Measurements from ENCODE around the gene TMEM54.
A peak's percentile ranks its signal among the peaks of the same experiment; 100 is the strongest.

DNA sequence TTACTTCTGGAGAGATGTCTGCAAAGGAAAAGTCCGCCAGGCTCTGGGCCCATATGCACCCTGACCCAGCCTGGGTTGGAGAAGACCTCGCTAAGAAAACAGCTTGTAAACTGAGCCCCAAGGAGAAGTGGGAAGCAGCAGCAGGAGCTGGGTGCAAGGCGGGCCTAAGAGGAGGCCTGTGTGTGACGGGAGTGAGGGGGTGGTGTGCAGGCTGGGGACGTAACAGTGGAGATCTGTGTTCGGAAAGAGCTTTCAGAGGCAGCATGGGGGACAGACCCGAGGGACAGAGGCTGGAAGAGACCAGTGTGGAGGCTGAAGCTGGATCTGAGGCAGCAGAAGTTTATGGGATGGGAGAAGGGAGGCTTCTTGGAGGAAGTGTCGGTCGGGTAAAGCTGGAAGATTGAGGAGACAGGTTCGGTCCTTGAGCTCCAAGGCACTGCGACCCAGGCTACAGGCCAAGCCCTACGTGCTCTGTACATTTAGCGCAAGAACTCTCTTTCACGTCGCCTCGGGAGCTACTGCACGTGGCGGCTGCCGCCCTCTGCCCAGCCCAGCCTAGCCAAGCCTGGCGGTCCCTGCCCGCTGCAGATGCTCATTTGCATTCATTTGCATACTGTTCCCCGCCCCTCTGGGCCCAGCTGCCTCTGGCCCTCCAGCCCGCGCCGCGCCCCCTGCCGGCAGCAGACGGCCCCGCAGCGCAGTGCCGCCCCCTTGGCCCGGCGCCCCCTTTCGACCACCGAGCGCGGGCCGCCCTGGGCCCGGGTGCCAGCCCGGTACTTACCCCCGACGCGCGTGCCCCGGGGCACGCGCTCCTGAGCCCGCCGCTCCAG lies 8.6 kb downstream of the TMEM54 start:
- TF ChIP-seq, protein P1, sequence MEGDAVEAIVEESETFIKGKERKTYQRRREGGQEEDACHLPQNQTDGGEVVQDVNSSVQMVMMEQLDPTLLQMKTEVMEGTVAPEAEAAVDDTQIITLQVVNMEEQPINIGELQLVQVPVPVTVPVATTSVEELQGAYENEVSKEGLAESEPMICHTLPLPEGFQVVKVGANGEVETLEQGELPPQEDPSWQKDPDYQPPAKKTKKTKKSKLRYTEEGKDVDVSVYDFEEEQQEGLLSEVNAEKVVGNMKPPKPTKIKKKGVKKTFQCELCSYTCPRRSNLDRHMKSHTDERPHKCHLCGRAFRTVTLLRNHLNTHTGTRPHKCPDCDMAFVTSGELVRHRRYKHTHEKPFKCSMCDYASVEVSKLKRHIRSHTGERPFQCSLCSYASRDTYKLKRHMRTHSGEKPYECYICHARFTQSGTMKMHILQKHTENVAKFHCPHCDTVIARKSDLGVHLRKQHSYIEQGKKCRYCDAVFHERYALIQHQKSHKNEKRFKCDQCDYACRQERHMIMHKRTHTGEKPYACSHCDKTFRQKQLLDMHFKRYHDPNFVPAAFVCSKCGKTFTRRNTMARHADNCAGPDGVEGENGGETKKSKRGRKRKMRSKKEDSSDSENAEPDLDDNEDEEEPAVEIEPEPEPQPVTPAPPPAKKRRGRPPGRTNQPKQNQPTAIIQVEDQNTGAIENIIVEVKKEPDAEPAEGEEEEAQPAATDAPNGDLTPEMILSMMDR (IDR thresholded peaks at IDR 0.05) = peak in 4 of 6 experiments; percentile 16 to 41 (median 28)
- TF ChIP-seq POLR2A (IDR thresholded peaks at IDR 0.05) = no peak
